HG03103 (cell line): ENCODE results near the gene NPM3.
"Not testable (repeated sequence)": the region's sequence is repeated elsewhere in the genome, so short reads cannot be mapped to it uniquely, and the experiment has no call there.

ENCODE experiments used
- ATAC-seq: cut with Tn5 transposase; IDR thresholded peaks from one replicate; pipeline ENCODE4 v1.9.1; 2021; ENCODE audit warnings: low read depth; ENCODE audit not compliant: unreplicated experiment

Gene NPM3

DNA sequence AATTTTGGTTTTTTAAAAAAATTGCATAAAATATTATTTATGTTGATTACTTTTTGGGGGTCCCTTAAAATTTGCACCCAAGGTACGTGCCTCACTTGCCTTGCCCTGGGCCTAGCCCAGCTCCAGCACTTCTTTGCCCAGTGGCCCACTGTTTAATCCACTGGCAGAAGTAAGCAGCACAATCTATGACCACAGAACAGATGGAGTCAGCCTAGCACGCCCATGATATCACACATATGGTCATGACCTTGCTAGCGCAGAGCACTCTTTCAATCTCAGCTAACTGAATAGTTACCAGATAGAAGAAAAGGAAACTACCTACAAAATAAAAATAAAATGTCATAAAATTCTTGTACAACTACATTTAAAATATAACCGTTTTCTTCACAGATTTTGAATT, 29.4 kb upstream of the NPM3 start:
- no peak for ATAC-seq

DNA sequence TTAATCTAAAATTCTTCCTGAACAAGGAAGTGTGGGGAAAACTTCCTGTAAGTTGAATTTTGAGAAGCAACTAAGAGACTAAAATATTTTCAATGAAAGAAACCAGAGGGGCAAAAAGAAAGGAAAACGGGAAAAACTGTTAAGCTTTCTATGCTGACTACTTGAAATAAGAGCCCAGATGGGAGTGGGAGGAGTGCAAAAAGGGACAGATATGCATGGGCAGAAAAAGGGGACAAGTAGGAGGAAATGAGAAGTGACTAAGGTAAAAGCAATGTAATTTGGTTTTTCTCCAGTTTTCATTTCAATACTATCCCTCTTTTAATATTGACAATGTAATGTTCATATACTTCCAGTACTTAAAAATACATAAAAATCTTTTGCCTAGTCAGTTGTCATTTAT, 23.9 kb upstream of the NPM3 start:
- no peak for ATAC-seq

DNA sequence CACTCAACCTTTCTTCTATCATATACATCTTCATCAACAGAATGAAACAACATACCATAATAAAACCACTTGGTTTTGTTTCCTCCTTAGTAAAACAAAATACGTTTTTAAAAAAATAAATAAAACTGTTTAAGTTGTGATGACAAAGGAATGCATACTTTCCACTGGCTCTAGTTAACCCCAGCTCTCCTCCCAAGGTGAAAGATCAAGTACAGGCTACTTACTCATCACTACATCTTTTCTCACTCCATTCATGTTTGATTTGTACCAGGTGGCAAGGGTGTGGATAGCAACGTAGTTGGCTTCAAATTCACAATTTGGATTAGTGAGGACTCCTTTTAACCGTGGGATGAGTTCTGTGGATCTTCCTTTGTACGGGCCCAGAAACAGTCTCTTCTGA, 20.3 kb upstream of the NPM3 start:
- no peak for ATAC-seq

DNA sequence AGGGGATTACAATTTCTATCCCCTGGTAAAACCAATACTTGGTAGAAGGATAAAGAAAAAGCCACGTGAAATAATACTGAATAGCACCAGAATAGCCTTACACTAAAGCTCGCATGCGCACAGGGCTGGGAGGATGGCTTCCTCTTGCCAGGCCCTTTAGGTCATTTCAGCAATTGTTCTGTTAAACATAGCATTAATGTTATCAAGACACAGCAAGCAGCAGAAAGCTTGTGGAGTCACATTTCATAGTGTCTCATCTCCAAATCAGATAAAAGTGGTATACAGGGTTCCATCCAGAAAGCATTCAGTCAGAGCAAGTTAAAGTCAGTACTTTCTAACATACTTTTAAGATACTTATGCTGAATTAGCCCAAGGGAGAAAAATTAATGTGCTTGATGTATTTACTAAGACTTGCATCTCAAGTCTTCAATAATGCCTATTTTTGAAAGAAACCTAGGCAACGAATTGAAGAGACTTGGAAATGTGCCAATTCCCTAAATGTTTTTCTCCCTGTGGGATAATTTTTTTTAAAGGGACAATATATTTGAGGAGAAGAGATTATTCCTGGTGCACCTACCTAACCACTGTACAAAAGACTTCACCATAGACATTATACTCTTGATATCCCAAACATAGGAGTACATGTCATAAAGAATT, 14.3 kb upstream of the NPM3 start:
- no peak for ATAC-seq

DNA sequence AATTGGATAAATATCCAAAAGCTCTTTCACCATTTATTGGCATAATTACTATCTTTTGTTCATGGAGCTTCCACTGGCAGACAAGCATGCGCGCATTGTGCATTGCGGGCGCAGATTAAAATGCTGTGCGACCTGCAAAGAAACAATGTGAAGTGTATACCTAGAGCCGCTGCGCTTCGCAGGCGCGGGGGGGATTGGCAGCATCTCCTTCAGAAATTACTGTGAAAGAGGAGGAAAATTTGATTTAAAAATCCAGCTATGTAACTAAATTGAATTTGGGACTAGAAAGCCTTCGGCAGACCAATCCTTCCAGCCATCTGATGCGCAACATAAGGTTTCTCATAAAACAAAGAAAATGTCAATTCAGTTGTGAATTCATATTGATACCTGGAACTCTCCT, 10.3 kb upstream of the NPM3 start:
- ATAC-seq: no peak

DNA sequence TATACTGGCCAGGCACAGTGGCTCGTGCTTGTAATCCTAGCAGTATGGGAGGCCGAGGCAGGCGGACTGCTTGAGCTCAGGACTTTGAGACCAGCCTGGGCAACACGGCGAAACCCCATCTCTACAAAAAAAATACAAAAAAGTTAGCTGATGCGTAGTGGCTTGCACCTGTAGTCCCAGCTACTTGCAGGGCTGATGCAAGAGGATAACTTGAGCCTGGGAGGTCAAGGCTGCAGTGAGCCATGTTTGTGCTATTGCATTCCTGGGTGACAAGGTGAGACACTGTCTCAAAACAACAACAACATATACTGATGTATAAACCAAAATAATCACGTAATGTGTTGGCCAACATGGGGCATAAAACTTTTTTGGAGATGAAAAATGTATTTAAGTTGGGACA, 6.4 kb upstream of the NPM3 start:
- no peak for ATAC-seq

DNA sequence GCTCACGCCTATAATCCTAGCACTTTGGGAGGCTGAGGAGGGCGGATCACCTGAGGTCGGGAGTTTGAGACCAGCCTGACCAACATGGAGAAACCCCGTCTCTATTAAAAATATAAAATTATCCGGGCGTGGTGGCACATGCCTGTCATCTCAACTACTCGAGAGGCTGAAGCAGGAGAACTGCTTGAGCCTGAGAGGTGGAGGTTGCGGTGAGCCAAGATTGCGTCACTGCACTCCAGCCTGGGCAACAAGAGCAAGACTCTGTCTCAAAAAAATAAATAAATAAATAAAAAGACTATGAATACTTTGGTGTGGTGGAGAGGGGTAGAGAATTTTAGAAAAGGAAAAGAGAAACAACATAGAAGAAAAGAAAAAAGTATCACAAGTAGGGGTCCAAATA, 6.0 kb upstream of the NPM3 start:
- ATAC-seq: not testable (repeated sequence)

DNA sequence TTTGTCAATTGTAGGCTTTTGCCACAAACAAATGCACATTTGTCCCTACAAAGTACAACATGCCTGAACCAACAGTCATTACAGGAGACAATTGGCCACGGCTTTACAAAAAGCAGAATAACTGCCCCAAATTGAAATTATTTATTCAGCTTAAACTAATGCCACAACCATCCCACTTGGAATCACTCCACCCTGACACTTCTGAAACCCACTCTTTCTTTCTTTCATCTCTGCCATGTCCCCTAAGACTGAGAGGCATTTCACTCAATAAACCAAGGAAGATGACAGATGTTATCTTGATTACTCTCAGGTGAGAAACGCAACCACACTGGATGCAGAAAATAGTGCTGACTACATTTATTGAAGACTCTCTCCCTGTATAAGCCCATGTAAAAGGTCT, 2.6 kb upstream of the NPM3 start:
- ATAC-seq: no peak

DNA sequence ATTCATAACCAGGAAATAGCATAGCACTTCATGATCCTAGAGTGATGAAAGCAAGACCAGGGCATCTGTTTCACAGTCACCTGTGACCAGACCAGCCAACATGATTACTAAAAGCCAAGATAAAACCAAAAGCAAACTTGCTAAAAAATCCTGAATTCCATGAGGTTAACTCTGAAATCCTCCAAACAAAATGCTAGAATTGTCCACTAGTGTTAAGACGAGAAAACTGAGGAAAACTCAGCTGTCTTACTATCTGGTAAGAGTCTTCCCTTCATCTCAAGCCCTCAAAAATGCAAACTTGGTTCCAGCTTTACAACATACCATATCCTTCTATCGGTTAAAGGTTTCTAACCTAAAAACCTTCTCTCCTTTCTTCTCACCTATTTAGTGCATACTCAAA, 1.3 kb upstream of the NPM3 start:
- ATAC-seq: no peak

DNA sequence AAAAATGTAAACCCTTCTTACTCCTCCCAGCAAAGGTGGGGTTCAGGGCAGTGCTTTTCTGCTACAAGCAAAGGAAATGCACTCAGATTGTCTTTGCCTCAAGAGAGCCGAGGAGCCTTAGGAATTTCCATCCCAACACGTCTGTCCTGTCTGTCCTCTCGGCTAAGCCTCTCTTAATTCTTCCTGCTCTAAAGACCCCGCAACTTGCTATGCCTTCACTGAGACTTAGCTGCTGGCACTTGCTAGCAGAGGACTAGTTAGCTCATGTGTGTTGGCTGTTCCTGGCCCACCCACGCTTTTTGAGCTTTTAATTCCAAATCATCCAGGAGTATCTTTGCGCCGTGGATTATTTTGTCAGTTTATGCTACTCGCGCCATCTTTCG, 481 bp upstream of the NPM3 start:
- ATAC-seq: no peak

DNA sequence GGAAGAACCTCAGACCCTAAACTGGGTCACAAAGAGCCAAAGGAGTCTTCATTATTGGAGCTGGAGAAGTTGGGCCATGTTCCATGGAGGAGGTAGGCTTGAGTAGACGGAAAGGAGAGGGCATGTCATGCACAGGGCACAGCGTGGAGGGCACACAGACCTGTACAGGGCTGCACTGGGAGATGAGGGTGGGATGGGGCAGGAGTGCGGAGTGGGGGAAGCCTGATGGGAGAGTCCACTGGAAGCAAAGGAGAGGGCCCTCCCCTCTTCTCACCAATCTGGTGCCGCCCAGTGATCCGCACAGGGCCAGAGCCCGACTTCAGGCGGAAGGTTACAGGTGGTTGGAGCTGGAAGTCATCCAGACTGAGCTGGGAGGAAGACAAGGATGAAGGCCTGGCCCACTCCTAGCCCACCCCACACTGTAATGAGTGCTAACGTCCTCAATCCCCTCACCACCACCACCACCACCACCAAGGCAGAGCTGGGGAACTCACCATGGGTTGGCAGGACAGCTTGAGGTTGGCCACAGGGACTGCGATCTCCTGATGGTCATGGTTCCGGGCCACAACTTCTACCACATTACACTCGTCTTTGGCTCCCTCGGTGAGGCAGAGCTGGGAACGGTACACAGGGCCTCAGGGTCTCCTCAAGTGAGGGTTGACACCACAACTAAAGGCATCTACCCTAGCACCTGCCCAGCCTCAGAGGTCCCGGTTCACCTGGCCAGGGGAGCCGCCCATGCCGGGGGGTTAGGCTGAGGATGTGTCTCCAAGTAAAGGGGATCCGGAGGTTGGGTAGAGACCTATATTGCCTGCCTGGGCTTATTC, 1.0 kb downstream of the NPM3 start:
- ATAC-seq: no peak

DNA sequence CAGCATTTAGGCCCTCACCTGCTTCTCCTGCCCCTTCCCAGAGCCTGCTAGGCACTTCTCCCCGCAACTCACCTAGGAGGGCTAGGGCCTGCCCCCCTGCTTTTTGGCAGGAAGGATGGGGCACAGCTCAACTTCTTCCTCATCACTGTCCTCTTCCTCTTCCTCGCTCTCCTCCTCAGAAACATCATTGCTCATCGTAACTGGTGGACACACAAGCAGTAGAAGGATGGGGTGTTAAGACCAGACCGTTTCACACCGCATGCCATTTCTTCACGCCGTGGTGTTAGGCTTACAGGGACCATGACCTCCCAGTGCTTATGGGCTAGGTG, 1.6 kb downstream of the NPM3 start:
- ATAC-seq: no peak

DNA sequence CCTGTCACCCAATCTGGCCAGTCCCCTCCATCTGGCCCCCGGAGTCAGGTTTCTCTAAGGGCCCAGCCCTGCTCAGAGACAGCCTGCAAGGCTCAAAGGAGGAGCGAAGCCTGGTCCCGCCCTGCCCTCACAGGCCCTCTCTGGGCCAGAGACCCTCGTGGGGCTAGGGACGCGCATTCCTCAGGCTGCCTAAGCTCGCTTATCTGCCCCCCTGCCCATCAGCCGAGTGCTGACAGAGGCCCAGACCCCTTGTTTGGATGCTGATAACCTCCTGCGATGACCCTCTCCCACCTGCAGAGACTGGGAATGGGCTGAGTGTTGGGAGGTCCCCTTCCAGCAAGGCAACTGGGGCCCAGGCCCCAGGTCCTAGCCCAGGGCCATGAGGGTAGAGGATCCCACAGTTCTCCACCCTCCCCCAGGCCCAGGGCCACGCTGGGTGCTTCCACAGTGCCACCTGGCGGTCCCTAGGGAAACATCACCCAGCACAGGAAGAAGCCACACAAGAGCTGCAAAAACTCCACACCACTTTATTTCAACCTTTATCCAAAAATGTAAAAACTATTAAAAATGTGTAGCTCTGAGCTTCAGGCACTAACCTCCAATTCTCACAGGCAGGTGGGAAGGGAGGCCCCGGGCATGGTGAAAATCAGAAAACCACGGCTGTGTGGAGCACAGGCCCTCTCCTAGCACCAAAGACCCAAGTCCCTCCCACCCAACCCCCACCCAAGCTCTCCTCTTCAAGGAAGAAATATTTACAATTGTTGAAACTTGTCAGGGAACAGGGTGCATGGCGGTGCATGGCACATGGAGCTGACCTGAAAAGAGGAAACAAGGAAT, 2.2 kb downstream of the NPM3 start:
- no peak for ATAC-seq

DNA sequence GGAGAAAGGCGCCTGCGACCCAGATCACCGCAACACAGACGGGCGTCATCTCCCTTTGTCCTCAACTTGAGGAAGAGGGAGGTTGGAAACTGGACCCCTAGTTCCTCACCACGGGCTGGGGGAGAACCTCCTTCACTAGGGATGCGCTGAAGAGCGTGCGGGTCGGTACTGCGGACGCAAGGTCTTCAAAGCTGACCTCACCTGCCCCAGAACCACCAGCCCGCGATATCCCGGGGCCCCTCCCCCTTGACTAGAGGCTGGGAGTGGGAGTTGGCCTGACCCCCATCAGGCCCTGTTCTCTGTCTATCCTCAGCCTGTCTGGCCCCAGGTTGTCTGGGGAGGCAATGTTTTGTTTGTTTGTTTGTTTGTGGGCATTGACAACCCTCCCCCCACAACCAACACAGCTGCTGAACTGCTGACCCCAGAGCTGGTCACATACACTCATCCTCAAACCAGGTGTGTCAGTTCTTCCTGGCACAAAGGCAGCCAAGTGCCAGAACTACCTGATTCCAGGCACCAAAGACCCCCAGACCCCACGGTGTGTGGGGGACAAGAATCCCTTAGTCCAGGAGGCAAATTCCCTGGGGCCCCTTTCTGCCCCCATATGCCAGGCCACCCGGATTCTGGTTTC, 2.9 kb downstream of the NPM3 start:
- ATAC-seq: no peak

DNA sequence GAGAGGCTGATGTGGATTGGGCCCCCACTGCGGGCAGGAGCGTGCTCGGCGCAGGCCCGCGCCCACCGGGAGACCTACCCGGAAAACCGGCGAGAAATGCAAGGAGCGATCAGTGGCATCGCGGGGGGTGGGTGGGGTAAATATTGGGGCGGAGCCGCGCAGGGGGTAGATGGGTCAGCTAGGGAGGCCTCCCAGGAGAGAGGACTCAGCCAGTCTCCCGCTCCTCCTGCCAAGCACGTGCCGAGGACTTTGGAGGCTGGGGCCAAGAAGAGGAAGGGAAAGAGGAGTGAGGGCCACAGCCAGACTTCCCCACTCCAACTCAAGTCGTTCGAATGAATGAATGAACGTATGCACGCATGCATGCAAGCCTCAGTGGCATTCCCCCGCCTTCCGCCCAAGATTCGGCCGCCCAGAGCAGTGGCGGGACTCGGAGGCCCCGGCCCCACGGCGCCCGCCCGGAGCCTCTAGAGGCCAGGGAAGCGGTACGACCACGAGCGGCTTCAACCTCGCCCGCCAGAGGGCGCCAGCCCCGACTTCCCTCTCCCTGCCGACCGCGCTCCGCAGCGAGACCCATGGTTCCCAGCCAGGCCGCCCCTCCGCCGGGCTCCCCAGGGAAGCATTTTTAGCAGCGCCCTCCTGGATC, 3.6 kb downstream of the NPM3 start:
- no peak for ATAC-seq

DNA sequence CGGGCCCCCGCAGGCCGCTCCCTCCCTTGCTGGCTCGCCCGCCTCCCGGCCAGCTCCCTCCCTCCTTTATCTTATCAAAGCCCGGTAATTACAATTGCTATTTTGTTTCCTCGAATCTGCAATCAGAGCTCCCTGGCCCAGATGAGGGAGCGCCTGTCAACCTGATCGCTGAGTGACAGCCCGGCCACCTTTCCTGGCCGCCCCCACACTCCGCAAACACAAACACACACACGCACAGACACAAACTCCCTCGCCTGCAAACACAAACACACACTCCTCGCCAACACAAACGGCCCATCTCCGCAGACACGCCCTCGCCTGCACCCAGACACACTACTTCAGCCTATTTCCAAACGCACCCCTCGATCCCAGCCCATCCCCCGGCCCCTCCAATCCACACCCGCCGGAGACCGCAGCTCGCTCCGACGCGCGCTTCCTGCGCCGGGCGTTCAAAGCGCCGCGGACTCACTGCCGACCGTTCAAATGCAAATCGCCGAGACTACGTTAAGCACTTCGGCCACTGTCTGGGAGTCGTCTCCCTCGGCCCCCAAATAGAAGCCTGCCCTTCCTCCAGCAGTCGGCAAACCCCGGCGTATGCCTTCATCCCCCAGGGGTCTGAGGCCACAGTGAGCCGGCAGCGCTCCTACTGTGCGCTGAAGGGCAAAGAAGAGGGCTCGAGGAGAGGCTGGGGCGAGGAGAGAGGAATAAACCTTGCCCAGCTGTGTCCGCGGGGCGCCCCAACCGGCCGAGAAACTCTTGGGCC, 4.3 kb downstream of the NPM3 start:
- ATAC-seq: no peak

DNA sequence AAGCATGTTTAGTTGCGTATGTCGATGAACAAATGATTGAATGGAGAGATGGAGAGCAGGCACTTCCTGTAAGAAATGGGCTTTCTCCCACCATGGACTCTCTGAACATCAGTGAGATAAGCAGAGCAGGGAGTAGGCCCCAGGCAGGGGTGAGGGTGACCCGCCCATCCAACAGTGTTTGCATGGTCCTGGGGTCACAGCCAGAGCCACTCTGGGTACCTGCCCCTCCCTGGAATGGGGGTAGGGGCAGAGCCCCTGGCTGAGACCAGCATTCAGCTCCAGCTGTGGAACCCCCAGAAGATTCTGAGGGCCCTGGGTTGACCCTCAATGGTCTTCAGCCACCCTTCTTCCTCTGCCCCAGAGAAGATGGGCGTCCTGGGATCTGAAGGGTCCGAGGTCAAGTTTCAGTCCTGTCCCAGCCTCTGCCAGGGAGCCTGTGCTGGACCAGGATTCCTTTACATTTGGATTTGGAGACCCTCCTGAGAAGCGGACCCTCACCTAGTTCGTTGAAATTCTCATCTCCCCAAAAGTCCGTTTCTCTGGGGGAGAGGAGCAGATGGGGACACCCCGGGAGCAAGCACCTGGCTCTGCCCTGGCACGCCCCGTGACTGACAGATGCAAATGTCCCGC, 5.0 kb downstream of the NPM3 start:
- ATAC-seq: no peak

DNA sequence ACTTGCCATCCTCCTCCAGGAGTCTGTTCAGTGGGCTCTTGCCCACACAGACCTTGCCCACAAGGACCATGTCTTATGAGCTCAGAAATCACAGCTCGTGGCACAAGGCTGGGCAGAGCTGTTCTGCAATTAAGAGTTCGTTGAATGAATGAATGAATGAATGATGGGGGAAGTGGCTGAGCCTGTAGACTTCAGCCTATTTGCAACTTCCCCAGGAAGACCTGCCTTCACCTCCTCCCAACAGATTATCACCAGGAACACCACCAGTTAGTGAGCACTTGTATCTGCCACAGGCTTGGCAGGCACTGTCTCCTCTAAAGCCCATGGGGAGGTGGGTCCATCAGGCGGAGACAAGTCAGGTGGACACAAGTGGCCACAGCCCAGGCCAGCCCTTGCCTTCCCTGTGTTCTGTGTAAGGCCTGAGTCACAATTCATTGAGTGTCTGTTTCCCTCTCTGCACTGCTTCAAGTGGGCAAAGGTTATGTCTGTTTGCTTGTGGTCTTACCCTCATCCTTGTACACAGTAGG, 5.6 kb downstream of the NPM3 start:
- ATAC-seq: no peak

DNA sequence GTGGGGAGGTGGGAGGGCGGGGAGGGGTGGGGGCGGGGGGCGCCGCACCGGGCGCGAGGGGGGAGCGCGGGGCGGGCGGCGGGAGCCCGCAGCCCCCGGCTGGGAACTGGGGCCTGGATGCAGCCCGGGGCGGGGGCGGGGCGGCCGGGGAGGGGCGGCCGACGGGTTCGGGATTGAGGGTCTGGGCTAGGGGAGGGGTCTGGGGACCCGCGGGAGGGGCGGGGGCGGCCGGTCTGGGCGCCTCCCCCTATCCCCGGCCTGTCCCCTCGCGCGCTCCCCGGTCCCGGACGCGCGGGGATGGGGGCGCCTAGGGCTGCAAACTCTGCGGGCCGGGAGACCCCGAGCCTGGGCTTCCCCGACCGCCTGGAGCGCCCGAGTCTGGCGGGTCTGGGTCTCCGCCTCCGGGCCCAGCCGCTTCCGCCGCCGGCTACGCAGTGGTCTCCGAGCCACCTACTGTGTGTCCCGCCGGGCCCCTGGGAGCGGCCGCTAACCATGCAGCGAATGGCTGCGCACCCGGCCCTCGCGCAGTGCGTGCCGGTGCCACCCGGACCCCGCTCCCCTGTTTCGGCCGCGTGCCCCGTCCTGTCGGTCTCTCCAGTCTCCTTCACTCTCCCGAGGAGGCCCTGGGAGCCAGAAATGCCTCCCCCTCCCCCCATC, 7.0 kb downstream of the NPM3 start:
- no peak for ATAC-seq
